Measurements from ENCODE around the gene SPTBN1. TPM values are rescaled to one million over a fixed set of nuclear protein-coding genes. Genes with fewer than 3 reads are reported as not detected.
A peak's percentile ranks its signal among the peaks of the same experiment; 100 is the strongest.

SPTBN1 gene
- total RNA-seq, 2 donors from 2014 or later, result 329 to 332 TPM

GRCh38 chr2:54557211-54557600, 101.1 kb downstream of the SPTBN1 start:
- intact Hi-C loops (cut with DNase I), result no loop called here
- DNase-seq (no peak), ATAC-seq (no peak)

- intact Hi-C loops (cut with DNase I), result no loop called here
- peak; percentile 28 to 58 for ATAC-seq
- DNase-seq, result peak; percentile 55
Observed at GRCh38 chr2:54557601-54558187, 101.6 kb downstream of the SPTBN1 start.

GRCh38 chr2:54558188-54559005, 102.3 kb downstream of the SPTBN1 start:
- intact Hi-C loops (cut with DNase I), result no loop called here
- peak; percentile 49 to 61 for ATAC-seq
- peak; percentile 53 for DNase-seq

- no peak for DNase-seq
- peak in 1 of 2 donors; percentile 2 for ATAC-seq
- intact Hi-C loops (cut with DNase I), result no loop called here
Observed at GRCh38 chr2:54559006-54559445, 102.9 kb downstream of the SPTBN1 start.

GRCh38 chr2:54559593-54560145, 103.5 kb downstream of the SPTBN1 start:
- intact Hi-C loops (cut with DNase I), result no loop called here
- ATAC-seq, result peak; percentile 33 to 35
- DNase-seq, result peak; percentile 38

- peak; percentile 16 to 26 for ATAC-seq
- peak; percentile 53 for DNase-seq
- intact Hi-C loops (cut with DNase I), result no loop called here
Observed at GRCh38 chr2:54560146-54560881, 104.2 kb downstream of the SPTBN1 start.

GRCh38 chr2:54561010-54561409, 104.9 kb downstream of the SPTBN1 start:
- ATAC-seq, result no peak
- intact Hi-C loops (cut with DNase I), result no loop called here
- no peak for DNase-seq

GRCh38 chr2:54564439-54564838, 108.3 kb downstream of the SPTBN1 start:
- intact Hi-C loops (cut with DNase I), result no loop called here
- DNase-seq (no peak), ATAC-seq (no peak)

GRCh38 chr2:54565551-54565950, 109.4 kb downstream of the SPTBN1 start:
- no peak for ATAC-seq
- DNase-seq, result no peak
- intact Hi-C loops (cut with DNase I), result no loop called here

GRCh38 chr2:54566896-54567295, 110.8 kb downstream of the SPTBN1 start:
- DNase-seq (no peak), ATAC-seq (no peak)
- intact Hi-C loops (cut with DNase I), result no loop called here

- ATAC-seq, result no peak
- DNase-seq, result no peak
- intact Hi-C loops (cut with DNase I), result no loop called here
Observed at GRCh38 chr2:54568876-54569321, 112.8 kb downstream of the SPTBN1 start.

- intact Hi-C loops (cut with DNase I), result no loop called here
- DNase-seq, result no peak
- no peak for ATAC-seq
Observed at GRCh38 chr2:54569745-54570301, 113.7 kb downstream of the SPTBN1 start.

GRCh38 chr2:54570321-54570855, 114.3 kb downstream of the SPTBN1 start:
- DNase-seq (no peak), ATAC-seq (no peak)
- intact Hi-C loops (cut with DNase I), result no loop called here

- DNase-seq (peak; percentile 45), ATAC-seq (peak; percentile 70 to 72)
- intact Hi-C loops (cut with DNase I), result no loop called here
Observed at GRCh38 chr2:54570925-54571694, 115.0 kb downstream of the SPTBN1 start.

GRCh38 chr2:54572262-54572635, 116.1 kb downstream of the SPTBN1 start:
- DNase-seq (no peak), ATAC-seq (peak; percentile 39 to 82)
- intact Hi-C loops (cut with DNase I), result no loop called here

- ATAC-seq, result peak in 1 of 2 donors; percentile 24
Observed at GRCh38 chr2:54572636-54573536, 116.8 kb downstream of the SPTBN1 start.

GRCh38 chr2:54573537-54573919, 117.4 kb downstream of the SPTBN1 start:
- DNase-seq (no peak), ATAC-seq (no peak)
- intact Hi-C loops (cut with DNase I), result no loop called here

More at GRCh38 chr2:54572636-54573536, 116.8 kb downstream of the SPTBN1 start:
- no peak for DNase-seq
- intact Hi-C loops (cut with DNase I), result no loop called here
